ENCODE results near the gene KCNH2. TPM values are rescaled to one million over a fixed set of nuclear protein-coding genes. Genes with fewer than 3 reads are reported as not detected.

Gene KCNH2
- total RNA-seq, 2 experiments from 2014 or later, result 5.8 to 7.5 TPM

- peak; percentile 92 for DNase-seq (ENCODE audit: low spot score)
- H3K4me3 ChIP-seq (ENCODE audit: low read depth, low read length, poor library complexity, severe bottlenecking), result peak overlapping the region; percentile 72
- H4K20me1 ChIP-seq (ENCODE audit: insufficient read depth, low read length), result no peaks in the 10 kb centered on the region
- H3K9me2 ChIP-seq (ENCODE audit: insufficient read depth, low read length), result no peaks in the 10 kb centered on the region
- H3K36me3 ChIP-seq (ENCODE audit: insufficient read depth, low read length), result no peaks in the 10 kb centered on the region
- POLR2A ChIA-PET, result interaction anchor here (1.0 to 1.3 kb wide), 4 partner anchors 12 to 77 kb away, joined by 3 read pairs; no protein-coding TSS in a partner anchor
- TF ChIP-seq CTCF (conservative IDR thresholded peaks at IDR 0.05; ENCODE audit: low read length) (peak; percentile 67), EZH2phosphoT487 (IDR thresholded peaks at IDR 0.05; ENCODE audit: borderline replicate concordance, low read depth, low read length) (no peak)
- H3K4me2 ChIP-seq (ENCODE audit: low read length), result peak overlapping the region; percentile 97
- CTCF ChIA-PET (ENCODE audit: unreplicated experiment), result interaction anchor here (0.6 kb wide), 4 partner anchors 10 to 73 kb away, joined by 3 to 4 read pairs (median 3); no protein-coding TSS in a partner anchor
- H3K9me3 ChIP-seq (ENCODE audit: low read length), result no peaks in the 10 kb centered on the region
- BruUV-seq (replicated peaks), result no TSS peak
- H3K4me1 ChIP-seq (ENCODE audit: insufficient read depth, low read length, poor library complexity, severe bottlenecking), result peaks cover 64% of the 10 kb centered on the region
- H2AFZ ChIP-seq (ENCODE audit: low read length), result peak overlapping the region; percentile 65; the same call in 1 of the 2 replicates
- peak overlapping the region; percentile 84 for H3K27ac ChIP-seq (ENCODE audit: low read depth, low read length, poor library complexity, severe bottlenecking)
- H3K79me2 ChIP-seq (ENCODE audit: insufficient read depth, low read depth, low read length), result no peaks in the 10 kb centered on the region
- intact Hi-C loops (cut with micrococcal nuclease; ENCODE audit: unreplicated experiment), result loop anchor here (1.0 to 10.0 kb wide), 4 partner anchors 54 to 600 kb away; partner anchors contain the start of genes ABCB8, AGAP3, FASTK and TMUB1
Observed at GRCh38 chr7:150974468-150975391, 3.4 kb downstream of the KCNH2 start.

- H3K4me3 ChIP-seq (ENCODE audit: low read depth, low read length, poor library complexity, severe bottlenecking), result peak overlapping the region; percentile 72
- H3K4me1 ChIP-seq (ENCODE audit: insufficient read depth, low read length, poor library complexity, severe bottlenecking), result peaks cover 59% of the 10 kb centered on the region
- DNase-seq (ENCODE audit: low spot score), result peak; percentile 86
Observed at GRCh38 chr7:150973571-150974451, 4.3 kb downstream of the KCNH2 start.

More at GRCh38 chr7:150973571-150974451, 4.3 kb downstream of the KCNH2 start:
- no peaks in the 10 kb centered on the region for H3K9me2 ChIP-seq (ENCODE audit: insufficient read depth, low read length)
- H3K36me3 ChIP-seq (ENCODE audit: insufficient read depth, low read length), result no peaks in the 10 kb centered on the region
- no peaks in the 10 kb centered on the region for H4K20me1 ChIP-seq (ENCODE audit: insufficient read depth, low read length)
- H3K79me2 ChIP-seq (ENCODE audit: insufficient read depth, low read depth, low read length), result no peaks in the 10 kb centered on the region
- BruUV-seq (replicated peaks), result no TSS peak
- TF ChIP-seq EZH2phosphoT487 (IDR thresholded peaks at IDR 0.05; ENCODE audit: borderline replicate concordance, low read depth, low read length) (no peak), CTCF (conservative IDR thresholded peaks at IDR 0.05; ENCODE audit: low read length) (no peak)
- CTCF ChIA-PET (ENCODE audit: unreplicated experiment), result no interaction called here
- POLR2A ChIA-PET, result interaction anchor here (1.0 to 1.3 kb wide), 2 partner anchors 34 to 43 kb away, joined by 3 read pairs; no protein-coding TSS in a partner anchor
- intact Hi-C loops (cut with micrococcal nuclease; ENCODE audit: unreplicated experiment), result loop anchor here (1.0 to 10.0 kb wide), 4 partner anchors 54 to 599 kb away; partner anchors contain the start of genes ABCB8, AGAP3, FASTK and TMUB1
- H3K4me2 ChIP-seq (ENCODE audit: low read length), result peak overlapping the region; percentile 97
- H3K27ac ChIP-seq (ENCODE audit: low read depth, low read length, poor library complexity, severe bottlenecking), result peak overlapping the region; percentile 84
- peak overlapping the region; percentile 65; the same call in 1 of the 2 replicates for H2AFZ ChIP-seq (ENCODE audit: low read length)
- no peaks in the 10 kb centered on the region for H3K9me3 ChIP-seq (ENCODE audit: low read length)
